Mesodermal cell (in vitro differentiated cells): Measurements from ENCODE around the gene BTBD7.
"Not testable (repeated sequence)": the region's sequence is repeated elsewhere in the genome, so short reads cannot be mapped to it uniquely, and the experiment has no call there.

Source experiments
- H3K27ac ChIP-seq: 2 replicates; pipeline ENCODE4 v1.7.0; 2013; ENCODE audit warnings: mild to moderate bottlenecking, low read depth, low read length, moderate library complexity; ENCODE audit not compliant: severe bottlenecking
- H3K36me3 ChIP-seq: 2 replicates; pipeline ENCODE4 v1.7.1; 2013; ENCODE audit warnings: mild to moderate bottlenecking, low read length, moderate library complexity; ENCODE audit not compliant: control insufficient read depth, insufficient read depth
- H3K4me1 ChIP-seq: one replicate; pipeline ENCODE4 v1.7.1; 2013; ENCODE audit warnings: mild to moderate bottlenecking, low read length; ENCODE audit not compliant: insufficient read depth, control insufficient read depth, poor library complexity, severe bottlenecking
- H3K4me3 ChIP-seq: 2 replicates; pipeline ENCODE4 v1.7.0; 2013; ENCODE audit warnings: low read length, control low read depth, mild to moderate bottlenecking; ENCODE audit not compliant: insufficient read depth, poor library complexity, severe bottlenecking; ENCODE audit errors: extremely low read depth
- H3K9me3 ChIP-seq: 2 replicates; pipeline ENCODE4 v1.7.1; 2013; ENCODE audit warnings: mild to moderate bottlenecking, low read length, moderate library complexity; ENCODE audit not compliant: control insufficient read depth
- WGBS, 2 experiments: methylation state at CpG; one replicate each; pipeline ENCODE4 v1.1.5; 2013; ENCODE audit warnings: missing lambda C conversion rate in 2 of 2; ENCODE audit not compliant: insufficient coverage in 2 of 2; 5-methylcytosine and 5-hydroxymethylcytosine counted together

The BTBD7 gene

DNA sequence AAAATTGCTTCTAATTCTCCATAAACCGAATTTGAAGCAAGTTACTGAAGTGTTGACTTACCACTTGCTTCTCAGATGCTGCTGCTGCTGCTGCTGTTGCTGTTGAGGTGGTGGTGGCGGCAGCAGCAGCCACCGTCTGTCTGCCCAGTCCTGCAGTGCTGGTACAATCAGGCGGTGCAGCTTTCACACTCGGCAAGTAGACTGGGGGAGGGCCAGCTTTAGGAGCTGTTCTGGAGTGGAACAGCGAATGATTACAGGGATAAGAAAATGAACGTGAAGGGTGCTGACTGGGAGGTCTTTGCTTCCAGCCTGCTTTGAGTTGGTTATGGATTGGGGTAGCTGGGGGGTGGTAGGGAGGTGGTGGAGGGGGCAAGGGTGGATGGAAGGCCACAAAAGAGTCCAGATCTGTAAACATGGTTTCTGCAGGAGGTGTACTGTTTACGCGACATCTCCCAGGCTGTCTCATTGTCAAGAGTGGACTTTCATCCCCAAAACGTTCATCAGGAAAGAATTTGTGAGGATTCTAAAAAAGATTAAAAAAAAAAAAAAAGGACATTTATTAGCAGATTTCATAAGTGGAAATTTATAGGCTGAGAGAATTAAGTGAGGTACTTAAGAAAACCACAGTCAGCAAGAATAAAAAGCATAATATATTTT, 86.9 kb downstream of the BTBD7 start:
- no peak overlapping the region for H3K4me3 ChIP-seq
- peaks cover 90% of the 10 kb centered on the region for H3K36me3 ChIP-seq
- H3K4me1 ChIP-seq, result peaks cover 2% of the 10 kb centered on the region
- no peak overlapping the region for H3K27ac ChIP-seq
- no peaks in the 10 kb centered on the region for H3K9me3 ChIP-seq
- 87 to 97% methylated on average over 8 to 9 of the region's 10 CpGs for WGBS, 2 experiments

DNA sequence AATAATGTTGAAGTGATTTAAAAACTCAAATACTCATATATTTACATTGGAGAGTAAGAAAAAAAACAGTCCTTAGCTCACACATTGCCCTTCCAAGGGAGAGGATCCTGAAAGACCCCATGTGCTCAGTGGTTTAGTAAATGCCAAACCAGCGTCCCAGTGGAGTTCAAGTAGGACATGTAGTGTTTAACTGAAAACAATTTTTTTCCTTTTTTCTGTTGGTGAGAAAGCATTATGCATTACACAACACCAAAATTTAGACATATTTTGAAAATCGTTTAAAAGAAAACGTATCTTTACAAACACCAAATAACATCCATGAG, 92.2 kb downstream of the BTBD7 start:
- Histone ChIP-seq H3K27ac (no peak overlapping the region), H3K36me3 (peaks cover 59% of the 10 kb centered on the region), H3K4me3 (no peak overlapping the region), H3K4me1 (peaks cover 9% of the 10 kb centered on the region), H3K9me3 (no peaks in the 10 kb centered on the region)
- WGBS, 2 experiments, result 92 to 100% methylated on average over 2 of the region's 3 CpGs

DNA sequence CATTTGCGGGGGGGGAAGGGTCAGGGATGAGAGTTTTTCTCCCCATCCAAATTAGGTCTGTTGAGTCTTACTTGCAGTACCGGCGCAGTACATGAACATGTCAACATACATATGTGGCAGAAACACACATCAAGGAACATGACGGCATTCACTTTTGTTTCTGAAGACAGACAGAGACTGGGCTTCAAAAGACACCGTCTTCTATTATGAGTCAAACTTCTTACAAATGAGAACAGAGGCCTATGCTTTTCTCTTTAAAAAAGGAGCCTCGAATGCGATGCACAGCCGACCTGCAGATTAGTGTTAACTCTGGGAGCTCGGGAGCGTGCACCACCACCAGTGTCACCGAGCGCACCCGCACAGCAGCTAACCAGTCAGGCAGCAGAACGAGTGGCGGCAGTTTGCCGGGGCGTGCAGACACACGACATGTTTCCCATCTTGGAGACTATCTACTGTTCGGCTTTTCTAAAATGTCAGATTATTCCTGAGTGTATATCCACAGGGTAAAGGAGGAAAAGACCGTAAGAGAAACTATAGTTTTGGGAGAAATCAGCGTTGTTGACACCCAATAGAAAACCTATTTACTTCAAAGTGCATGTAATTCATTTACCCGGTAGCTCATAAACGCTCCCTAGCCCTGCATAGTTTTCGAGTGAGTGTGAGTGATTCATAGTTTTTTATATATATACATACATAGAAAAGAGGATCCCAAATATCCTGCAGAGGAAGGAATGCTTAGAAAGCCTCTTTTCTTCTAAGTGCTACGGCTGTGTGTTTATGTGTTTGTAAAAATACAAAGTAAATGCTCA, 92.8 kb downstream of the BTBD7 start:
- H3K4me3 ChIP-seq, result no peak overlapping the region
- no peak overlapping the region for H3K27ac ChIP-seq
- 97 to 99% methylated on average over 17 of the region's 25 CpGs for WGBS, 2 experiments
- H3K4me1 ChIP-seq, result peaks cover 9% of the 10 kb centered on the region
- H3K36me3 ChIP-seq, result peaks cover 54% of the 10 kb centered on the region
- no peaks in the 10 kb centered on the region for H3K9me3 ChIP-seq

DNA sequence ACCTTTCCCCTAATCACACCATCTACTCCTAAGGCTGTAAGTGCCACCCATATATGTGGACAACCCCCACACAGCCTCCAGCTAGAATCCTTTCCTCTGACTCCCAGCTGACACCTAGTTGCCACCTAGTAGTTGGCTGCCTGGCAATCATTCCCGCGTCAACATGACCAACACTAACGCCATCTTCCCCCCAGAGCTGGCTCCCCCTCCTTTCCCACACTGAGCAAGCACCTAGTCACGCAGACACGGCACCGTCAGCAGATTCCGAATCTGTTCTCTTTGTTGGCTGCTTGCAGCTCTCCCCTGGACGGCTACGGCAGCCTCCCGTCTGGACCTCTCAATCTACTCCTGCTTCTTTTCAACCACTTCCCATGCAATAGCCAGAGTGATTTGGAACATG, 98.0 kb downstream of the BTBD7 start:
- Histone ChIP-seq H3K4me3 (no peak overlapping the region), H3K27ac (no peak overlapping the region), H3K9me3 (no peaks in the 10 kb centered on the region), H3K36me3 (peaks cover 8% of the 10 kb centered on the region), H3K4me1 (no peaks in the 10 kb centered on the region)
- 85 to 92% methylated on average over 9 to 10 of the region's 10 CpGs for WGBS, 2 experiments

DNA sequence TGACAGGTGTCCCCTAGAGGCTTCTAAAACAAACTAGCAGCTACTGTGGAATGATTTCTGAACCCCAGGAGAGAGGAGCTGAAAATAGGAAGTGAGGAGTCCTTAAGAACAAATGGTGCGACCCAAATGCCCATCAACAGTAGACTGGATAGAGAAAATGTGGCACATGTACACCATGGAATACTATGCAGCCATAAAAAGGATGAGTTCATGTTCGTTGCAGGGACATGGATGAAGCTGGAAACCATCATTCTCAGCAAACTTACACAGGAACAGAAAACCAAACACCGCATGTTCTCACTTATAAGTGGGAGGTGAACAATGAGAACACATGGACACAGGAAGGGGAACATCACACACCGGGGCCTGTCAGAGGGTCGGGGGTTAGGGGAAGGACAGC, 99.8 kb downstream of the BTBD7 start:
- not testable (repeated sequence) for H3K27ac ChIP-seq, H3K4me3 ChIP-seq, H3K9me3 ChIP-seq, H3K36me3 ChIP-seq, H3K4me1 ChIP-seq
- WGBS, 2 experiments, result 88 to 100% methylated on average over 1 of the region's 5 CpGs

DNA sequence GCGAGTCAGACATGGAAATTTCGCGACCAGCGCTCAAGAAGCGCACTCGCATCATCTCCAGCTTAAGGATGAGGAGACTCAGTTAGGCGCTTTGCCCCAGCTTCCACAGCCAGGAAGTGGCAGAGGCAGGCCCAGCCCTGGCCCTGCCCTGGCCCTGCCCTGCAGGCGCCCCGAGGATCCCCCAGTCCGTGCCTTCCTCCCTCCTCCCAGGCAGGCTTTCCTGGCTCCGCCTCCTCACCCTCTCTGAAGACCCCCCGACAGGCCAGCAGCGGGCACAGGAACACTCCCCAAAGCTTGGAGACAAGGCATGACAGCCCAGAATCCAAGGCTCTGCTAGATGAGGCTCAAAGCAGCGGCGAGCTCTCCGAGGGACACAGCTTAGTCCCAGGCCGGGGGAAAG, 100.7 kb downstream of the BTBD7 start:
- Histone ChIP-seq H3K36me3 (peaks cover 15% of the 10 kb centered on the region), H3K4me1 (no peaks in the 10 kb centered on the region), H3K27ac (no peak overlapping the region), H3K9me3 (no peaks in the 10 kb centered on the region), H3K4me3 (no peak overlapping the region)
- 87 to 98% methylated on average over 13 to 17 of the region's 17 CpGs for WGBS, 2 experiments

DNA sequence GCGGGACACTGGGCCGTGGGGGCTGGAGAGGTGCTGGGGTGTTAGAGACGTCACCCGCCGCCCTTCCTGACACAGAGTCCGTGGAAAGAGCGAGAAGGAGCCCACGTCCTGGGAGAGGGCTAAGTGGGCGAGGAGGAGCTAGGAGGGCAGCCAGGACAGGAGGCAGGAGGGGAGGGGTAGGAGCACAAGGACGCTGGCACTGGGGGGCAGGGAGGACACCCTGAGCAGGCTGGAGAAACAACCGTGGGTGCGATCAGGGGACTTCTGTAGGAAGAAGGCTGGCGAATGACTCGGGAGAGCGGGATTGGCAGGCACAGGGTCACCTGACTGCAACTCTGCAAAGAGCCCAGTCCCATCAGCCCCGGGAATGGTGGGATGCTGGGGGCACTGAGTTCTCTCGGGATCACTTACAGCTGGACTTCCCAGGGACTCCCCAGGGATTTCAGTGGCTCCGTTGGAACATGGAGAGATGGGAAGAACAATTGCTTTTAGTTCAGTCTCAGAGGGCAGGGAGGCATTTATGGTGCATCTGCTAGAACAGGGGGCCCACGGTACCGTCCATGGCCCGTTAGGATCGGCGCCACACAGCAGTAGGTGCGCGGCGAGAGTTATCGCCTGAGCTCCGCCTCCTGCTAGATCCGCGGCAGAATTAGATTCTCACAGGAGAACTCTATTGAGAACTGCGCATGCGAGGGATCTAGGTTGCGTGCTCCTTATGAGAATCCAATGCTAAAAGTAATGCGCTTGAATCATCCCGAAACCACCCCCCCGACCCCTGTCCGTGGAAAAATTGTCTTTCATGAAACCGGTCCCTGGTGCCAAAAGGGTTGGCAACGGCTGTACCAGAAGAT, 101.5 kb downstream of the BTBD7 start:
- peaks cover 23% of the 10 kb centered on the region for H3K36me3 ChIP-seq
- H3K4me1 ChIP-seq, result no peaks in the 10 kb centered on the region
- H3K27ac ChIP-seq, result no peak overlapping the region
- H3K9me3 ChIP-seq, result no peaks in the 10 kb centered on the region
- H3K4me3 ChIP-seq, result no peak overlapping the region
- 93 to 94% methylated on average over 34 to 38 of the region's 39 CpGs for WGBS, 2 experiments

DNA sequence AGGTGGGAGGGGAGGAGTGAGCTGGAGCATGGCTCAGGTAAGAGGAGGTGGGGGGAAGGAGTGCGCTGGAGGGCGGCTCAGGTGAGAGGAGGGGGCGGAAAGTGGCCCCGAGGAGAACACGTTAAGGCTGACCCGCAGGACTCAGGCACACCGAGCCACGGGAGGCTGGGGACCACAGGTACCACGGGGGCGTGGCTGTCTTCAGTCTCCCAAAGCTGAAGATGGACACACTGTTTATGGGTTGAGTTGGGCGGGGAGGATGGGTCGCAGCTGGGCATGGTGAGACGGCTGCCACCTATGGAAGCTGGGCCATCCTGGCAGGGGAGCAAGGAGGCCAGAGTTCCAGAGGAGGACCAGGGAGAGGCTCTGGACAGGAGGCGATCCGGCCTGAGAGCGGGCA, 102.3 kb downstream of the BTBD7 start:
- no peak overlapping the region for H3K4me3 ChIP-seq
- WGBS, 2 experiments, result 94 to 96% methylated on average over 13 to 16 of the region's 16 CpGs

DNA sequence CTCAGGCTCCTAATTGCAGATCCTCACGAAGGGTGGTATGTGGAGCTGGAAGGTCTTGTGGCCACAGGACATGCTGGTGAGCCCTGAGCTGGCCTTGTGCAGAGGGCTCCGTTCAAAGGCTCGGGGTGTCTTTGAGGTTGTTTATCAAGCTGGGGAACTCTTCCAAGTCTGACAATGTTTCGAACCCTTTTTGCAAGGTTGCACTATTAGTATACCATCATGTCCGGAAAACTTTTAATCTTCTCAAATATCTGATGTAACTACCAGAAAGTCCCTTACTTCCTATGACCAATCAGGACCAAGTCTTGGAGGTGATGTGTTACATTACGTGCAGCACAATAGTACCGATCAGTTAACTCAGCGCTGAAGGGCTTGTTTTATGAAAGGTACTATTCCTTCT, 104.3 kb downstream of the BTBD7 start:
- no peaks in the 10 kb centered on the region for H3K9me3 ChIP-seq
- no peak overlapping the region for H3K27ac ChIP-seq
- H3K4me3 ChIP-seq, result no peak overlapping the region
- H3K36me3 ChIP-seq, result peaks cover 46% of the 10 kb centered on the region
- 94 to 96% methylated on average over 4 of the region's 8 CpGs for WGBS, 2 experiments
- H3K4me1 ChIP-seq, result no peaks in the 10 kb centered on the region

More for the DNA sequence above, 102.3 kb downstream of the BTBD7 start:
- no peak overlapping the region for H3K27ac ChIP-seq
- no peaks in the 10 kb centered on the region for H3K9me3 ChIP-seq
- peaks cover 29% of the 10 kb centered on the region for H3K36me3 ChIP-seq
- no peaks in the 10 kb centered on the region for H3K4me1 ChIP-seq

DNA sequence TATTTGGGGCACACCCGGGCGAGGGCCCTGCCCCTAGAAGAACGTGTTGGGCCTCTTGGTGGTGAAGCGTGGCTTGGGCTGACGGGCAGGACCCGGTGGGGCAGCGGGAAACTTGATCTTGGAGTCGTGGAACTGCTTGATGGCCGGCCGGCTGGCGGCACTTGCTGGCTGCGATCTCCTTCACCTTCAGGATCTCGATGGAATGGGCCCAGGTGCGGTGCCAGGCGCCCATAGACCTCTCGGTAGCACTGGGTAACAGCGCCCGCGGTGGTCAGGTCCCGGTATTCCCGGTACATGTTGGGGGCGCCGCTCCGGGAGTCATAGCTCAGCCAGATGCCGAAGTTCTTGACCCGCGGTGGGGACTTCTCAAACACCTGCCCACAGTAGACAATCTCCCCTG, 109.3 kb downstream of the BTBD7 start:
- H3K36me3 ChIP-seq, result peaks cover 82% of the 10 kb centered on the region
- WGBS, 2 experiments, result 95 to 96% methylated on average over 22 to 27 of the region's 27 CpGs

More for the DNA sequence above, 109.3 kb downstream of the BTBD7 start:
- no peak overlapping the region for H3K27ac ChIP-seq
- H3K4me1 ChIP-seq, result no peaks in the 10 kb centered on the region
- no peak overlapping the region for H3K4me3 ChIP-seq
- no peaks in the 10 kb centered on the region for H3K9me3 ChIP-seq
